RWPE2 (cell line): ENCODE results near the gene BDKRB2.

ENCODE experiments used
- ATAC-seq: fragments of 200-7000 bp; cut with Tn5 transposase; 3 replicates; pipeline ENCODE4 v1.9.1; 2021; ENCODE audit warnings: low read depth
- DNase-seq: peaks from one replicate; pipeline ENCODE4 v3.0.0-alpha.2; 2020; ENCODE audit warnings: low spot score
- H3K27ac ChIP-seq: fragments of 450-650 bp; 2 replicates; pipeline ENCODE4 v1.5.1; 2017; ENCODE audit warnings: mild to moderate bottlenecking; ENCODE audit not compliant: poor library complexity, severe bottlenecking
- H3K27me3 ChIP-seq: fragments of 250-450 bp; sonication (Bioruptor Pico); 2 replicates; pipeline ENCODE4 v1.5.1; 2021; ENCODE audit warnings: mild to moderate bottlenecking, moderate library complexity; ENCODE audit not compliant: insufficient read depth, poor library complexity, severe bottlenecking
- H3K36me3 ChIP-seq: fragments of 250-450 bp; sonication (Bioruptor Pico); 2 replicates; pipeline ENCODE4 v1.5.1; 2020; ENCODE audit warnings: low read depth, mild to moderate bottlenecking, moderate library complexity
- H3K4me1 ChIP-seq: fragments of 250-450 bp; sonication (Bioruptor Pico); 2 replicates; pipeline ENCODE4 v1.5.1; 2021; ENCODE audit warnings: mild to moderate bottlenecking, moderate library complexity; ENCODE audit not compliant: insufficient read depth, poor library complexity, severe bottlenecking
- H3K4me3 ChIP-seq: fragments of 250-450 bp; sonication (Bioruptor Pico); 2 replicates; pipeline ENCODE4 v1.5.1; 2021; ENCODE audit warnings: mild to moderate bottlenecking, moderate library complexity; ENCODE audit not compliant: severe bottlenecking
- H3K9me3 ChIP-seq: fragments of 250-450 bp; sonication (Bioruptor Pico); 2 replicates; pipeline ENCODE4 v1.5.1; 2021; ENCODE audit warnings: mild to moderate bottlenecking, moderate library complexity; ENCODE audit not compliant: severe bottlenecking
- CTCF ChIP-seq: fragments of 450-650 bp; IDR thresholded peaks from one replicate; pipeline ENCODE4 v1.5.1; 2017; ENCODE audit warnings: mild to moderate bottlenecking, moderate library complexity; ENCODE audit not compliant: poor library complexity, severe bottlenecking

The BDKRB2 gene

GRCh38 chr14:96229315-96229714 lies 24.7 kb downstream of the BDKRB2 start:
- TF ChIP-seq CTCF = no peak
- DNase-seq (no peak), ATAC-seq (no peak)
- no peak overlapping the region for H3K27ac ChIP-seq
- no peaks in the 10 kb centered on the region for H3K36me3 ChIP-seq
- no peak overlapping the region for H3K4me3 ChIP-seq
- no peaks in the 10 kb centered on the region for H3K9me3 ChIP-seq
- no peaks in the 10 kb centered on the region for H3K27me3 ChIP-seq
- peaks cover 25% of the 10 kb centered on the region for H3K4me1 ChIP-seq

- Histone ChIP-seq H3K27me3 (no peaks in the 10 kb centered on the region), H3K4me3 (no peak overlapping the region), H3K4me1 (peaks cover 8% of the 10 kb centered on the region), H3K27ac (no peak overlapping the region), H3K9me3 (no peaks in the 10 kb centered on the region), H3K36me3 (no peaks in the 10 kb centered on the region)
- DNase-seq = no peak
- no peak for TF ChIP-seq CTCF
- no peak for ATAC-seq
Observed at GRCh38 chr14:96231056-96231455, 26.4 kb downstream of the BDKRB2 start.

GRCh38 chr14:96231526-96232130 lies 27.0 kb downstream of the BDKRB2 start:
- H3K4me3 ChIP-seq = no peak overlapping the region
- H3K9me3 ChIP-seq = no peaks in the 10 kb centered on the region
- ATAC-seq (no peak), DNase-seq (no peak)
- H3K4me1 ChIP-seq = peaks cover 4% of the 10 kb centered on the region
- TF ChIP-seq CTCF = no peak
- no peak overlapping the region for H3K27ac ChIP-seq
- no peaks in the 10 kb centered on the region for H3K27me3 ChIP-seq
- H3K36me3 ChIP-seq = no peaks in the 10 kb centered on the region

- H3K4me3 ChIP-seq = no peak overlapping the region
Observed at GRCh38 chr14:96232506-96232905, 27.9 kb downstream of the BDKRB2 start.

More at GRCh38 chr14:96232506-96232905, 27.9 kb downstream of the BDKRB2 start:
- Histone ChIP-seq H3K27ac (no peak overlapping the region), H3K36me3 (no peaks in the 10 kb centered on the region), H3K4me1 (no peaks in the 10 kb centered on the region), H3K27me3 (no peaks in the 10 kb centered on the region), H3K9me3 (no peaks in the 10 kb centered on the region)
- ATAC-seq (no peak), DNase-seq (no peak)
- no peak for TF ChIP-seq CTCF
